ENCODE measurements around the gene PTBP3. TPM values are rescaled to one million over a fixed set of nuclear protein-coding genes. Genes with fewer than 3 reads are reported as not detected.

Gene PTBP3
- total and polyA plus RNA-seq, 2 of the 13 experiments (the other 11 are each of a cell fraction or from before 2014, with no cell fraction given) = 52.8 to 61.1 TPM

- TF ChIP-seq ZNF180 (CRISPR knock-in tag; IDR thresholded peaks at IDR 0.05; ENCODE audit: borderline replicate concordance, low read depth) = no peak
- TF ChIP-seq MTF1 (CRISPR knock-in tag; IDR thresholded peaks at IDR 0.05) = 0 out of 2 replicates have a peak, but pooled peaks have one; percentile 13
- 0 out of 2 replicates have a peak, but pooled peaks have one; percentile 11 for TF ChIP-seq TEF (CRISPR knock-in tag; IDR thresholded peaks at IDR 0.05)
- no peak for TF ChIP-seq ZBED4 (CRISPR knock-in tag; IDR thresholded peaks at IDR 0.05; ENCODE audit: borderline replicate concordance)
- TF ChIP-seq, protein P1, sequence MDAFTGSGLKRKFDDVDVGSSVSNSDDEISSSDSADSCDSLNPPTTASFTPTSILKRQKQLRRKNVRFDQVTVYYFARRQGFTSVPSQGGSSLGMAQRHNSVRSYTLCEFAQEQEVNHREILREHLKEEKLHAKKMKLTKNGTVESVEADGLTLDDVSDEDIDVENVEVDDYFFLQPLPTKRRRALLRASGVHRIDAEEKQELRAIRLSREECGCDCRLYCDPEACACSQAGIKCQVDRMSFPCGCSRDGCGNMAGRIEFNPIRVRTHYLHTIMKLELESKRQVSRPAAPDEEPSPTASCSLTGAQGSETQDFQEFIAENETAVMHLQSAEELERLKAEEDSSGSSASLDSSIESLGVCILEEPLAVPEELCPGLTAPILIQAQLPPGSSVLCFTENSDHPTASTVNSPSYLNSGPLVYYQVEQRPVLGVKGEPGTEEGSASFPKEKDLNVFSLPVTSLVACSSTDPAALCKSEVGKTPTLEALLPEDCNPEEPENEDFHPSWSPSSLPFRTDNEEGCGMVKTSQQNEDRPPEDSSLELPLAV (CRISPR knock-in tag; conservative IDR thresholded peaks at IDR 0.05; ENCODE audit: low read depth) = no peak
- peak; percentile 42; the same call in 1 of the 2 replicates for TF ChIP-seq POGZ (CRISPR knock-in tag; IDR thresholded peaks at IDR 0.05)
- no peak for TF ChIP-seq ARNTL (CRISPR knock-in tag; IDR thresholded peaks at IDR 0.05)
- TF ChIP-seq, protein P2, sequence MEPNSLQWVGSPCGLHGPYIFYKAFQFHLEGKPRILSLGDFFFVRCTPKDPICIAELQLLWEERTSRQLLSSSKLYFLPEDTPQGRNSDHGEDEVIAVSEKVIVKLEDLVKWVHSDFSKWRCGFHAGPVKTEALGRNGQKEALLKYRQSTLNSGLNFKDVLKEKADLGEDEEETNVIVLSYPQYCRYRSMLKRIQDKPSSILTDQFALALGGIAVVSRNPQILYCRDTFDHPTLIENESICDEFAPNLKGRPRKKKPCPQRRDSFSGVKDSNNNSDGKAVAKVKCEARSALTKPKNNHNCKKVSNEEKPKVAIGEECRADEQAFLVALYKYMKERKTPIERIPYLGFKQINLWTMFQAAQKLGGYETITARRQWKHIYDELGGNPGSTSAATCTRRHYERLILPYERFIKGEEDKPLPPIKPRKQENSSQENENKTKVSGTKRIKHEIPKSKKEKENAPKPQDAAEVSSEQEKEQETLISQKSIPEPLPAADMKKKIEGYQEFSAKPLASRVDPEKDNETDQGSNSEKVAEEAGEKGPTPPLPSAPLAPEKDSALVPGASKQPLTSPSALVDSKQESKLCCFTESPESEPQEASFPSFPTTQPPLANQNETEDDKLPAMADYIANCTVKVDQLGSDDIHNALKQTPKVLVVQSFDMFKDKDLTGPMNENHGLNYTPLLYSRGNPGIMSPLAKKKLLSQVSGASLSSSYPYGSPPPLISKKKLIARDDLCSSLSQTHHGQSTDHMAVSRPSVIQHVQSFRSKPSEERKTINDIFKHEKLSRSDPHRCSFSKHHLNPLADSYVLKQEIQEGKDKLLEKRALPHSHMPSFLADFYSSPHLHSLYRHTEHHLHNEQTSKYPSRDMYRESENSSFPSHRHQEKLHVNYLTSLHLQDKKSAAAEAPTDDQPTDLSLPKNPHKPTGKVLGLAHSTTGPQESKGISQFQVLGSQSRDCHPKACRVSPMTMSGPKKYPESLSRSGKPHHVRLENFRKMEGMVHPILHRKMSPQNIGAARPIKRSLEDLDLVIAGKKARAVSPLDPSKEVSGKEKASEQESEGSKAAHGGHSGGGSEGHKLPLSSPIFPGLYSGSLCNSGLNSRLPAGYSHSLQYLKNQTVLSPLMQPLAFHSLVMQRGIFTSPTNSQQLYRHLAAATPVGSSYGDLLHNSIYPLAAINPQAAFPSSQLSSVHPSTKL (CRISPR knock-in tag; IDR thresholded peaks at IDR 0.05) = no peak; the same call in 1 of the 2 replicates
- no peak for TF ChIP-seq ZNF75D (CRISPR knock-in tag; IDR thresholded peaks at IDR 0.05; ENCODE audit: borderline replicate concordance)
- no peak for TF ChIP-seq ZBTB46 (CRISPR knock-in tag; IDR thresholded peaks at IDR 0.05; ENCODE audit: borderline replicate concordance)
Measured at GRCh38 chr9:112379177-112380101, 46.0 kb upstream of the PTBP3 start (continued).
